OCI-LY7 (cell line): Measurements from ENCODE around the gene CFAP58. TPM values are rescaled to one million over a fixed set of nuclear protein-coding genes. Genes with fewer than 3 reads are reported as not detected.

ENCODE experiments used
- BruUV-seq: library from RNA; stranded (reverse); fragments of 400-500 nt; replicated peaks from 2 replicates; lab custom pipeline; 2021; lab: Mats Ljungman, UMichigan
- CTCF ChIA-PET: fragments of 300-600 bp; sonication (Branson Sonifier 250); formaldehyde crosslinking; loops from one replicate; lab custom pipeline; 2022; ENCODE audit warnings: antibody characterized with exemption; ENCODE audit not compliant: unreplicated experiment; lab: Charles Lee
- POLR2A ChIA-PET: fragments of 300-600 bp; sonication (Branson Sonifier 250); formaldehyde crosslinking; loops from one replicate; lab custom pipeline; 2022; ENCODE audit warnings: antibody characterized with exemption; lab: Charles Lee
- DNase-seq: peaks from one replicate; pipeline ENCODE4 v3.0.0-alpha.2; 2015; ENCODE audit warnings: low spot score
- H2AFZ ChIP-seq: fragments of 200-600 bp; sonication (generic), shearing (Covaris generic); 2 replicates; pipeline ENCODE4 v1.6.1; 2014; ENCODE audit warnings: mild to moderate bottlenecking, antibody characterized with exemption, low read length, moderate library complexity
- H3K27ac ChIP-seq: fragments of 200-600 bp; sonication (generic); 2 replicates; pipeline ENCODE4 v1.5.1; 2014; ENCODE audit warnings: mixed run types, low read depth, mild to moderate bottlenecking, moderate library complexity, low read length, inconsistent platforms; ENCODE audit not compliant: poor library complexity, severe bottlenecking
- H3K36me3 ChIP-seq: fragments of 200-600 bp; sonication (generic); 2 replicates; pipeline ENCODE4 v1.6.1; 2014; ENCODE audit warnings: mild to moderate bottlenecking, antibody characterized with exemption, low read length, moderate library complexity, mixed read lengths; ENCODE audit not compliant: insufficient read depth
- H3K4me1 ChIP-seq: fragments of 200-600 bp; sonication (generic); 2 replicates; pipeline ENCODE4 v1.5.1; 2014; ENCODE audit warnings: mild to moderate bottlenecking, low read length; ENCODE audit not compliant: insufficient read depth, poor library complexity, severe bottlenecking
- H3K4me2 ChIP-seq: fragments of 200-600 bp; sonication (generic); 2 replicates; pipeline ENCODE4 v1.6.1; 2014; ENCODE audit warnings: mild to moderate bottlenecking, low read length
- H3K4me3 ChIP-seq: fragments of 200-600 bp; sonication (generic); 2 replicates; pipeline ENCODE4 v1.5.1; 2014; ENCODE audit warnings: mild to moderate bottlenecking, low read depth, low read length; ENCODE audit not compliant: poor library complexity, severe bottlenecking
- H3K79me2 ChIP-seq: fragments of 200-600 bp; sonication (generic); 2 replicates; pipeline ENCODE4 v1.6.1; 2016; ENCODE audit warnings: low read depth, mild to moderate bottlenecking, low read length, moderate library complexity, mixed read lengths; ENCODE audit not compliant: insufficient read depth
- H3K9me2 ChIP-seq: fragments of 200-600 bp; sonication (generic); 2 replicates; pipeline ENCODE4 v1.6.1; 2016; ENCODE audit warnings: mild to moderate bottlenecking, low read length, mixed read lengths; ENCODE audit not compliant: insufficient read depth
- H3K9me3 ChIP-seq: fragments of 200-600 bp; sonication (generic); 2 replicates; pipeline ENCODE4 v1.6.1; 2014; ENCODE audit warnings: mild to moderate bottlenecking, mixed run types, low read length, mixed read lengths
- H4K20me1 ChIP-seq: fragments of 200-600 bp; sonication (generic); 2 replicates; pipeline ENCODE4 v1.6.1; 2014; ENCODE audit warnings: mild to moderate bottlenecking, antibody characterized with exemption, low read length, moderate library complexity, mixed read lengths; ENCODE audit not compliant: insufficient read depth
- CTCF ChIP-seq: fragments of 200-600 bp; sonication (generic); conservative IDR thresholded peaks from 2 replicates; pipeline ENCODE4 v1.5.1; 2014; ENCODE audit warnings: mild to moderate bottlenecking, antibody characterized with exemption, low read length, moderate library complexity, mixed read lengths
- EZH2phosphoT487 ChIP-seq: fragments of 200-600 bp; sonication (generic); IDR thresholded peaks from 2 replicates; pipeline ENCODE4 v1.6.1; 2018; ENCODE audit warnings: low read depth, borderline replicate concordance, mild to moderate bottlenecking, mixed run types, antibody characterized with exemption, low read length, moderate library complexity, mixed read lengths
- intact Hi-C: fragments of 100-400 bp; cut with micrococcal nuclease; formaldehyde crosslinking; loops from one replicate; pipeline ENCODE4 v1.10.0; 2022; ENCODE audit not compliant: unreplicated experiment
- total RNA-seq, 2 experiments: library from RNA; depleted of rRNA in 1 of 2; stranded (reverse); fragments of >200 nt in 1 of 2; shearing (Covaris generic) in 1 of 2; gene quantifications; 2 replicates each; pipeline ENCODE4 v1.2.3, GENCODE V29; 2014 to 2022

Gene CFAP58
- total RNA-seq, 2 experiments from 2014 or later: 0.09 to 1.5 TPM

GRCh38 chr10:104307576-104308438, 45.8 kb upstream of the CFAP58 start:
- BruUV-seq: no TSS peak
- Histone ChIP-seq H3K4me3 (no peak overlapping the region), H3K9me2 (no peaks in the 10 kb centered on the region), H3K9me3 (no peaks in the 10 kb centered on the region), H3K79me2 (no peaks in the 10 kb centered on the region), H3K27ac (no peak overlapping the region), H2AFZ (no peak overlapping the region), H3K36me3 (peaks cover 34% of the 10 kb centered on the region), H4K20me1 (no peaks in the 10 kb centered on the region; the same call in 1 of the 2 replicates), H3K4me2 (no peak overlapping the region), H3K4me1 (peaks cover 6% of the 10 kb centered on the region)
- TF ChIP-seq CTCF (no peak), EZH2phosphoT487 (no peak)
- no peak for DNase-seq
- intact Hi-C loops: no loop called here
- CTCF ChIA-PET: interaction anchor here (1.9 to 3.8 kb wide), 2 partner anchors 13 to 43 kb away, joined by 4 to 28 read pairs; no protein-coding TSS in a partner anchor
- POLR2A ChIA-PET: interaction anchor here (1.2 to 3.0 kb wide), 4 partner anchors 13 to 44 kb away, joined by 3 to 16 read pairs (median 7); no protein-coding TSS in a partner anchor

- peaks cover 40% of the 10 kb centered on the region for H3K36me3 ChIP-seq
- TF ChIP-seq EZH2phosphoT487: no peak
- no peak for TF ChIP-seq CTCF
- H3K4me3 ChIP-seq: no peak overlapping the region
- DNase-seq: no peak
- POLR2A ChIA-PET: interaction anchor here (1.2 kb wide), 1 partner anchor 44 kb away, joined by 3 read pairs; no protein-coding TSS in a partner anchor
- no peak overlapping the region for H2AFZ ChIP-seq
- intact Hi-C loops: no loop called here
- no peak overlapping the region for H3K27ac ChIP-seq
- H4K20me1 ChIP-seq: no peaks in the 10 kb centered on the region; the same call in 1 of the 2 replicates
- BruUV-seq: no TSS peak
- H3K9me2 ChIP-seq: no peaks in the 10 kb centered on the region
- H3K9me3 ChIP-seq: no peaks in the 10 kb centered on the region
- CTCF ChIA-PET: no interaction called here
- H3K4me2 ChIP-seq: no peak overlapping the region
- peaks cover 6% of the 10 kb centered on the region for H3K4me1 ChIP-seq
- H3K79me2 ChIP-seq: no peaks in the 10 kb centered on the region
These were observed 45.2 kb upstream of the CFAP58 start for GRCh38 chr10:104308439-104308903.
